Lower leg skin (tissue), 4 donors: ENCODE measurements around the gene OBP2B. TPM values are rescaled to one million over a fixed set of nuclear protein-coding genes. Genes with fewer than 3 reads are reported as not detected.

ENCODE experiments used
- DNase-seq, 2 donors: peaks; one replicate each; pipeline ENCODE4 v3.0.0-alpha.2; 2019; ENCODE audit warnings: low spot score in 2 of 2
- H3K4me3 ChIP-seq: fragments of 200-600 bp; sonication (generic); 2 replicates; pipeline ENCODE4 v1.5.1; 2017; ENCODE audit warnings: mild to moderate bottlenecking, low read depth; ENCODE audit not compliant: poor library complexity, severe bottlenecking
- POLR2A ChIP-seq, 2 donors: fragments of 450-650 bp; IDR thresholded peaks; one replicate each; pipeline ENCODE4 v1.6.1; 2016 to 2017; ENCODE audit warnings: antibody characterized with exemption in 2 of 2, mild to moderate bottlenecking in 1 of 2, moderate library complexity in 1 of 2
- WGBS, 2 donors: methylation state at CpG; one replicate each; pipeline ENCODE4 v1.1.5; 2018; 5-methylcytosine and 5-hydroxymethylcytosine counted together
- intact Hi-C: fragments of 100-400 bp; cut with DNase I; formaldehyde crosslinking; loops from one replicate; pipeline ENCODE4 v1.15.0; 2023; ENCODE audit warnings: low total_unique reads
- total RNA-seq, 4 donors: library from RNA; depleted of rRNA; stranded (reverse); fragments of >200 nt; gene quantifications; one replicate each; pipeline ENCODE4 v1.1.0, GENCODE V29; 2016

Gene OBP2B
- total RNA-seq, 4 donors from 2014 or later = 11.4 to 13.0 TPM; not detected in 2

GRCh38 chr9:133158695-133159094 lies 50.4 kb downstream of the OBP2B start:
- no peak for TF ChIP-seq POLR2A (IDR thresholded peaks at IDR 0.05)
- 89 to 94% methylated on average over 3 of the region's 3 CpGs for WGBS, 2 donors
- no peak overlapping the region for H3K4me3 ChIP-seq
- no peak for DNase-seq
- intact Hi-C loops = no loop called here

Other genes with a start within 250 kb of the OBP2B start
- under 1 TPM in 2 of 4 donors, not detected in 2; 0.13 to 0.38 TPM for gene GFI1B, start 230.6 kb downstream of the OBP2B start, total RNA-seq
- gene GTF3C5, start 178.3 kb downstream of the OBP2B start, total RNA-seq = 10 to 100 TPM; 44.2 to 90.2 (median 55.4) TPM
- 10 to 100 TPM in 2 of 4 donors, 1 to 10 TPM in 1, under 1 TPM in 1; 0.38 to 31.2 (median 8.4) TPM for gene CEL, start 147.3 kb downstream of the OBP2B start, total RNA-seq
- gene RALGDS, start 88.0 kb downstream of the OBP2B start, total RNA-seq = 100 to 1,000 TPM in 3 of 4 donors, 10 to 100 TPM in 1; 95.0 to 176 (median 123) TPM
- gene GBGT1, start 45.3 kb downstream of the OBP2B start, total RNA-seq = 10 to 100 TPM in 1 of 4 donors, 1 to 10 TPM in 3; 3.6 to 13.5 (median 5.3) TPM
- 10 to 100 TPM in 2 of 4 donors, 1 to 10 TPM in 2; 1.4 to 18.4 (median 11.5) TPM for gene ABO, start 66.0 kb upstream of the OBP2B start, total RNA-seq
- 10 to 100 TPM; 21.7 to 37.4 (median 27.4) TPM for gene SURF6, start 126.9 kb upstream of the OBP2B start, total RNA-seq
- gene MED22, start 138.9 kb upstream of the OBP2B start, total RNA-seq = 10 to 100 TPM; 12.3 to 31.1 (median 26.9) TPM
- 1,000 to 10,000 TPM; 2,005 to 2,991 (median 2,631) TPM for gene RPL7A, start 139.0 kb upstream of the OBP2B start, total RNA-seq
- 10 to 100 TPM; 20.1 to 54.3 (median 36.3) TPM for gene SURF1, start 147.2 kb upstream of the OBP2B start, total RNA-seq
- gene SURF2, start 147.3 kb upstream of the OBP2B start, total RNA-seq = 10 to 100 TPM; 31.2 to 40.7 (median 35.4) TPM
- 100 to 1,000 TPM in 2 of 4 donors, 10 to 100 TPM in 2; 84.2 to 114 (median 100) TPM for gene SURF4, start 166.8 kb upstream of the OBP2B start, total RNA-seq
- gene STKLD1, start 167.1 kb upstream of the OBP2B start, total RNA-seq = 1 to 10 TPM in 2 of 4 donors, under 1 TPM in 1, not detected in 1; 0.54 to 7.0 (median 3.7) TPM
- gene REXO4, start 208.8 kb upstream of the OBP2B start, total RNA-seq = 10 to 100 TPM; 18.8 to 26.5 (median 24.6) TPM
- 1 to 10 TPM; 1.1 to 2.7 (median 1.8) TPM for gene ADAMTS13, start 213.1 kb upstream of the OBP2B start, total RNA-seq